Measurements from ENCODE around the gene LRRC75B.

LRRC75B gene

DNA sequence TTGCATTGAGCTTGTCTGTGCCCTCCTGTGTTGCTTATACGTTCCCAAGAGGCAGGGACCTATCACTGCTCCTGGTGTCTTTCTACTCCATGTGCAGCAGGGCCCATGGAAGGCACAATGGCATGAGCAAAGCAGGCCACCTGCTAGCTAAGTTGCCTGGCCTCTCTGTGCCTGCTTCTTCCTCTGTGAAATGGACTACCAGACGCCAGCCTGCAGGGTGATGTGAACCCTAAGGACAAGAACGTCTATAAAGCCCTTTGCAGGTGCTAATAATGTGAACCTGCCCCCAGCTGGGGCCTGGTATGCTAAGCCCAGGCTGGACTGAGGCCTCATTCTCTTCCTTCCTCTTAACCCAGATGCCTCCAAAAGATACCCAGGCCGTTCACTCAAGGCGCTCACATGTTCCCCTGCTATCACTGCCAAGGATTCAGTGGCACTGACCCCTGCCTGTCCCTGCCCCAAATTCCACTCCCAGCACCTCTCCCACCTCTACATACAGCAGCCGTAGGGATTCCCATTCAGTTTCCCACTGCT is 41.9 kb downstream of the LRRC75B start:
- TF ChIP-seq, protein P1, sequence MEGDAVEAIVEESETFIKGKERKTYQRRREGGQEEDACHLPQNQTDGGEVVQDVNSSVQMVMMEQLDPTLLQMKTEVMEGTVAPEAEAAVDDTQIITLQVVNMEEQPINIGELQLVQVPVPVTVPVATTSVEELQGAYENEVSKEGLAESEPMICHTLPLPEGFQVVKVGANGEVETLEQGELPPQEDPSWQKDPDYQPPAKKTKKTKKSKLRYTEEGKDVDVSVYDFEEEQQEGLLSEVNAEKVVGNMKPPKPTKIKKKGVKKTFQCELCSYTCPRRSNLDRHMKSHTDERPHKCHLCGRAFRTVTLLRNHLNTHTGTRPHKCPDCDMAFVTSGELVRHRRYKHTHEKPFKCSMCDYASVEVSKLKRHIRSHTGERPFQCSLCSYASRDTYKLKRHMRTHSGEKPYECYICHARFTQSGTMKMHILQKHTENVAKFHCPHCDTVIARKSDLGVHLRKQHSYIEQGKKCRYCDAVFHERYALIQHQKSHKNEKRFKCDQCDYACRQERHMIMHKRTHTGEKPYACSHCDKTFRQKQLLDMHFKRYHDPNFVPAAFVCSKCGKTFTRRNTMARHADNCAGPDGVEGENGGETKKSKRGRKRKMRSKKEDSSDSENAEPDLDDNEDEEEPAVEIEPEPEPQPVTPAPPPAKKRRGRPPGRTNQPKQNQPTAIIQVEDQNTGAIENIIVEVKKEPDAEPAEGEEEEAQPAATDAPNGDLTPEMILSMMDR (IDR thresholded peaks at IDR 0.05; ENCODE audit: low read depth, low read length): no peak
- no peak for DNase-seq (ENCODE audit: extremely low read depth, low read depth)

DNA sequence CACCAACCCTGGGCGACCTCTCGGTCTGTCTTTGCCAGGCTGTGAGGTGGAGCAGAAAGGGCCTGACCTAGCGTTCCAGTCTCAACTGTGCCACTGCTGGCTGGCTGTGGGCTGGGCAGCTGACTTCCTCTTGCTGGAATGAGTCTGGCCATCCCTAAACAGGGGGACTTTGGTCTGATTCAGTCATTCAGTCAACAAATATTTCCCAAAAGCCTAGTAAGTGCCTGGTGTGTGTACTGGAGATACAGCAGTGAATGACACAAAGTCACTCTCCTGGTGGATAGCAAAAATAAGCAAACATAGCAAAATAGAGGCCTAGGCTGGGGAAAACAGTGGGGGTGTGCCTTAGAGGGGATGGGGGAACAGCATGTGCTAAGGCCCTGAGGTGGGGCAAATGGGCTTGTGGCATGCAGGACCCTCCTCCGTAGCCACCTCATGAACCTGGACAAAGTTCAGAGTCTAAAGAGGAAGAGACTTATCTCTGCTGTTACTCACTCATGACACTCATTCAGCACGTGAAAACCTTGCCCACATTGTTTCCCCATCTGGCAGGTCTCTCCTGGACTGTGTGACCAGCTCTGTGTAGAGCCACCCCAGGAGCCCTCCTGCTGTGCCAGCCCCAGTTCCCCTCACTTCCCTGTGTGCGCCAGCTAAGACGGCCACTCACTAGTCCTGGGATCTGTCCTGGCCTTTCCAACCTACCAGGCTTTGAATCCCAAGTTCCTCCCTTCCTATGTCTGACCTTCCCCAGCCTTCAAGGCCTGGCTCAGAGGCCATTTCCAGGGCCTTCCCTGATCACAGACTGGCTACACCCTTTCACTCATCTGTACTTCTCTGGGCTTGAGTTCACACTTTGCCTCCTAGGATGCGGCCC is 42.6 kb downstream of the LRRC75B start:
- no peak for DNase-seq (ENCODE audit: extremely low read depth, low read depth)
- TF ChIP-seq, protein P1 (IDR thresholded peaks at IDR 0.05; ENCODE audit: low read depth, low read length): no peak

DNA sequence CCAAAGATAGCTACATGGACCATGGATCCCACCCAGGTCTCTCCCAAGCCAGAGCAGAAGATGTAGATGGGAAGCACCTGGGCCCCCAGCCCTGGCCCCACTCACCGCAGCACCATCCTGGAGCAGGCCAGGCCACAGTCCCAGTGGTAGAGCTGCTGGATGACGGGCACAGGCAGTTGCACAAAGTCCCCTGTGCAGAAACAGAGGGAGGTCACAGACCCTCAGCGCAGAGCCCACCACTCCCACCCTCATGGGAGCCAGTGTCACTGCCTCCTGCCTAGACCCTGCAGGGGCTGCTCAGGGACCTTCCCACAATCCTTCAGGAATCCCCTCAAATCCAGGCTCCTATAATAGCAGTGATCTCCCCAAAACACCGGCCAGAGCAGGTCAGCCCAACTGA is 44.1 kb downstream of the LRRC75B start:
- no peak for DNase-seq (ENCODE audit: extremely low read depth, low read depth)
- TF ChIP-seq, protein P1 (IDR thresholded peaks at IDR 0.05; ENCODE audit: low read depth, low read length): no peak

DNA sequence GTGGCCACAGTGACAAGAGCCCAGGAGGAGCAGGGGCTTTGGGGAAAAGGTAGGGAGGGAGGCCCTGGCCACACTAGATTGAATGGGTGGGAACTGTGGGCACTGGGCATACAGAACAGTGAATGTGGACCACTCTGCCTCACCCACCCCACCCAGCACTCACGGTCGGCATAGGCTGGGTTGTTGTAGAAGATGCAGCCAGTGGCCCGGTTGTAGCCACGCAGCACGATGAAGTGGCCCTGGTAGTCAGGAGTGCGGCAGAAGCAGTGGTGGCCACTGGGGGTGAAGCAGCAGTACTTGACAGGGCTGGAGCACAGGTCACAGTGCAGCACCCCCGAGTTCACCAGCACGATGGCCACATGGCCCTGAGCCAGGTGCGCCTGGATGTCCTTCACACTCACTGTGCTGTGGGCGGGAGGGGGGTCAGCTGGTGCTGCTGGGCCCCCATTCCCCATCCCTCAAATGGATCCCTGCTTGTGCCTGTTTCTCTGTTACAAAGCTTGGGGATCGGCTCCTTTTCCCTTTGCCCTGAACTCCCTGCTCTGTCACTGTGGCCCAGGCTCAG is 49.1 kb downstream of the LRRC75B start:
- TF ChIP-seq, protein P1 (IDR thresholded peaks at IDR 0.05; ENCODE audit: low read depth, low read length): no peak
- DNase-seq (ENCODE audit: extremely low read depth, low read depth): no peak

DNA sequence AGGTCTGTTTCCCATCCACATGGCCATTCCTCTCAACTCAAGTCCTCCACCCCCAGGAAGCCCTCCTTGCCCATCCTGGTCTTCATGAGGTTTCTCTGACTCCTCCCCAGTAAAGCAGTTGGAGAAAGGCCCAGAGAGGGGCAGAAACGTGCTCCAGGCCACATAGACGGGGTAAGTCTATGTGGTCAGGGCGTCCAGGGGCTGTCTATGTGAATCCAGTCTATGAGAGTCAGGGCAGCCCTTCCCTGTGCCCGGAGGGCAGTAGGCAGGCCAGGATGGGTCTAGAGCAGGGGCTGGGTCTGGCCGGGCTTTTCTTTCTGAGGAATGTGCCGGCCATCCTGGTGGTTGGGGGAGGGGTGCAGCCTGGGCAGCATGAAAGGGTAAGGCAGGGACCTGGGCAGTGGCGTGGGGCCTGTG is 49.7 kb downstream of the LRRC75B start:
- no peak for DNase-seq (ENCODE audit: extremely low read depth, low read depth)
- TF ChIP-seq, protein P1 (IDR thresholded peaks at IDR 0.05; ENCODE audit: low read depth, low read length): no peak

DNA sequence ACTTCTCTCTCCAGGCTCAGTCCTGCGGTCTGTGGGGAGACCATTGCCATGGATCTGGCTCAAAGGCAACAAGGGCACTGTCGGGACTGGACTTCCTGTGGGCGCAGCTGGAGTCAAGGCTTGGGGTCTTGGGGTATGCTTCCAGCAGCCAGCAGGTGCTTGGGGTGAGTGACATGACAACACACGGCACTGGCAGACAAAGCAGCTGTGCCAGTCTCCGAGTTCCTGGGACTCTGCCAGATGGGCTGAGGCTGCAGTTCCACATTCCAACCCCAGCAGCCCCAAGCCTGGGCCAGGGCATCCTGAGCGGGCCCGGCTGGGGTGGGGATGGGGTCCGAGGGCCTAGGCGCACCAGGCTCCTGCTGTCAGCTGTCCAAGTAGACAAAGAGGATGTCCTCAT is 50.2 kb downstream of the LRRC75B start:
- TF ChIP-seq, protein P1 (IDR thresholded peaks at IDR 0.05; ENCODE audit: low read depth, low read length): no peak
- DNase-seq (ENCODE audit: extremely low read depth, low read depth): no peak
